Activated CD4-positive, CD25-positive, alpha-beta regulatory T cell treated with anti-CD3 and anti-CD28 coated beads, Interleukin-2, amount 50 U/mL, for 24 hours (primary cell): Measurements from ENCODE around the gene ANO7.
"Not testable (repeated sequence)": the region's sequence is repeated elsewhere in the genome, so short reads cannot be mapped to it uniquely, and the experiment has no call there.

ENCODE experiments used
- ATAC-seq, 2 donors: fragments of 150-1000 bp; cut with Tn5 transposase; one replicate each; pipeline ENCODE4 v1.10.0; 2021; ENCODE audit warnings: mild to moderate bottlenecking in 1 of 2, moderate library complexity in 1 of 2

Gene ANO7

DNA sequence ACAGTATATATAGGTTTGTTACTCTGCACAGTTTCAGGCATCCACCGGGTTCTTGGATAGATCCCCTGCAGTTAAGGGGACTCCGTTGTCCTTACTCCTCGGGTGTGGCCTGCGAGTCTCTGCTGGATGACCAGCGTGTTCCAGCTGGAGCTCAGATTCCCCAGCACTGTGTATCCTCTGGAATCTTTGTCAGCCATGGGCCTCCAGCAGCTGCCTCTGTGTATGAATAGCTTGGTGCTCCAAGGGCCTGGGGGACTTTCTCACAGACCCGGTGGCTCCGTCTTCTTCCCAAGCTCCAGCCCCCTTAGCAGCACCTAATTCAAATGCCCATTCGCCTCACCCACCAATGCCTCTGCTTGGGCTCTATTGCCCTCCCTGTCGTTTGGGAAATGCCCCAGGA lies 6.3 kb downstream of the ANO7 start:
- no peak for ATAC-seq

GRCh38 chr2:241195506-241196130 lies 7.1 kb downstream of the ANO7 start:
- ATAC-seq: no peak

DNA sequence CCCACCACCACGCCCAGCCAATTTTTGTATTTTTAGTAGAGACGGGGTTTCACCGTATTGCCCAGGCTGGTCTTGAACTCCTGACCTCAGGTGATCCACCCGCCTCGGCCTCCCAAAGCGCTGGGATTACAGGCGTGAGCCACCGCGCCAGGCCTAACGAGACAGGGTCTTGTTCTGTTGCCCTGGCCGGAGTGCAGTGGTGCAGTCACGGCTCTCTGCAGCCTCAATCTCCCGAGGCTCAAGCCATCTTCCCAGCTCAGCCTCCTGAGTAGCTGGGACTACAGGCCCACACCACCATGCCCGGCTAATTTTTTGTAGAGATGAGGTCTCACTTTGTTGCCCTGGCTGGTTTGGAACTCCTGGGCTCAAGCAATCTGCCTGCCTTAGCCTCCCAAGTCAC lies 8.8 kb downstream of the ANO7 start:
- ATAC-seq: not testable (repeated sequence)

DNA sequence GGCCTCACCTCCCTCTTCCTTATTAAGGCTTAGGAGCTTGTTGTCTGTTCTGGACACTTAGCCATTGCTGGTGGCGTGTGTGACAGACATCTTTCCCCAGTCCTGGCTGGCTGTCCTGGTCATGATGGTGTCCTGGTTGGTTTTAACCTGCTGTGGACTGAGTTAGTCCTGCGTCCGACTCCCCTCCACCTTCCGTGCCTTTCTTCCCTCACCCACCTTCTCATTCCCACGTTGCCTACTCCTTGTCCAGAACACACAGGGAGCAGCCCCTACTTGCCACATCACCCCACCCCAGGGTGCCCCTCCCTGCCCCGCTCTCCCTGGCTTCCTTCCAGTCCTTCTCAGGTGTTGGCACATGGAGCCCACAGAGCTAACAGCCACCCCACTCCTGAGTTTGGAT lies 9.5 kb downstream of the ANO7 start:
- no peak for ATAC-seq

- no peak for ATAC-seq
Observed at GRCh38 chr2:241198381-241199279, 10.2 kb downstream of the ANO7 start.

- no peak for ATAC-seq
Observed at GRCh38 chr2:241199286-241199685, 10.8 kb downstream of the ANO7 start.

DNA sequence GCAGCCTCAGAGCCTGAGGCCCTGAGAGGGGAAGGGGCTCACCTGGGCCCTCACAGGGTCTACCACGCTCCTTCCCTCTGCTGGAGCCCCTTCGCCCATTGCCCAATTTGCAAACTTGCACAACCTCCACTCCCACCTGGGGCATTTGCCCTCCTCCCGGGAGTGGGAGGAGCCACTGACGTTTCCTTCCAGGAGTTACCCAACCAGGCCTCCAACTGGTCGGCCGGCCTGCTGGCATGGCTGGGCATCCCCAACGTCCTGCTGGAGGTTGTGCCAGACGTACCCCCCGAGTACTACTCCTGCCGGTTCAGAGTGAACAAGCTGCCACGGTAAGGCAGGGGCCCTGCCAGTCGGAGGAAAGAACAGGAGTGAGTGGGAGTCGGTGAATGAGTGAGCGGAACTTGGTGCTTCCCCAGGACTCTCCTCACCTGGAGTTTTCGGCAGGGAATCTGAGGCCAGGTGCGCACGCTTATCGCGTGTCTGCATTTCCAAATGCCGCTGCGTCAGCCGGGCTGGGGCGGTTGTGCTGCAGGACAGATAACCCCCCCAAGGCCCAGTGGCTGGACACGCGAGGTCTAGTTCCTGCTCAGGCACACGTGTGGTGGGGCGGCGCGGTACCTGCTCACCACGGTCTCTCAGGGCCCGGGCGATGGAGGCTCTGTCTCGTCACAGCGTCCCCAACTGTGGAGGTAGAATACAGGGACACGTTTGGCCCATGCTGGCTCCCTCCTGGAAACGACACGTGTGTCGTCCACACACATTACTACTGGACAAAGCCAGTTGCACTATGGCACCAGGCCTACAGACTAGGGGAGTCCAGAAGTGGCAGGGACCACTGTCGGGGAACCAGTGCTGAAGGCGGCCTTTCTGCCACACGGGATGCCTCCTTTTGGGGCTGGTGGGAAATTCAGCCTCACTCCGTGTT lies 11.7 kb downstream of the ANO7 start:
- ATAC-seq: no peak

DNA sequence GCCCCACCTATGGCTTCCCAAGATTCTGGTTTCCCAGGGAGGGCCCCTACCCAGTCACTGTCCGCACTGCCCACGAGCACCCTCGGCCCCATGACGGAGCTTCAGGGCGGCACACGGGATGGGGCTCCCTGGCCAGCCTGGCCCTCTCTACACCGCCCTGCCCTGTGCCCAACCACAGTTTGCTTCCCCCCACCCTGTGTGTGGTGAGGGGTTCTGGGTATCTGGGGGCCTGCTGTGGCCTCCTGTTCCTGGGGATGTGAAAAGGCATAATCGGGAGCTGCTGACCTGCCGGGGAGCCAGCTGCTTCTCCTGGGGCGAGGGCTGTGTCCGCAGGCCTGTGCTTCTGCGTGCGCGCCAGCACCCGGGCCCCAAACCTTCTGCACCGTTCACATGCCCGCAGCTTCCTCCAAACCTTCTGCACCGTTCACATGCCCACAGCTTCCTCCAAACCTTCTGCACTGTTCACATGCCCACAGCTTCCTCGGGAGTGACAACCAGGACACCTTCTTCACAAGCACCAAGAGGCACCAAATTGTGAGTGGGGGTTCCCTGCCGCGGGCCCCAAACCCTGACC lies 12.4 kb downstream of the ANO7 start:
- ATAC-seq: no peak

GRCh38 chr2:241201445-241202267 lies 13.2 kb downstream of the ANO7 start:
- ATAC-seq: no peak

- no peak for ATAC-seq
Observed at GRCh38 chr2:241202268-241202585, 13.8 kb downstream of the ANO7 start.

DNA sequence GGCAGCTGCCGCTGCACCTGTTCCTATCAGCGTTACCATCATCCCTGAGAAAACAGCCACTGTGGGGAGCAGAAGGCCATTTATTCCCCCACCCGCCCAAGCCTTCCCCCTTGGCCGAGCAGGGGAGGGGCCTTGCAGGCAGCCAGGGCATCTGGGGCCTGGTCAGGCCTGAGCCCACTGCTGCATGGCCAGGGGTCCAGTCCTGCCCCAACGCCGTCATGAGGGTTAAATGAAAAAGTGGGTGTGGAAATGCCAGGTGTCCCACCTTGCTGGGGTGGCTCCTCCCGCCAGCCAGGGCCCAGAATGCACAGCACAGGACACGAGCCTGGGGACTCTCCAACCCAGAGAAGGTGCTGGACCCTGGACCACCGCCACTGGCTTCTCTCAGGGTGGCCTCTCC lies 14.2 kb downstream of the ANO7 start:
- ATAC-seq: no peak

- no peak for ATAC-seq
Observed at GRCh38 chr2:241203218-241204009, 14.9 kb downstream of the ANO7 start.

GRCh38 chr2:241204010-241204384 lies 15.5 kb downstream of the ANO7 start:
- no peak for ATAC-seq

- no peak for ATAC-seq
Observed at GRCh38 chr2:241204490-241204889, 16.0 kb downstream of the ANO7 start.

- no peak for ATAC-seq
Observed at GRCh38 chr2:241205086-241205485, 16.6 kb downstream of the ANO7 start.

GRCh38 chr2:241207151-241207550 lies 18.7 kb downstream of the ANO7 start:
- no peak for ATAC-seq

GRCh38 chr2:241207641-241208040 lies 19.2 kb downstream of the ANO7 start:
- ATAC-seq: no peak

DNA sequence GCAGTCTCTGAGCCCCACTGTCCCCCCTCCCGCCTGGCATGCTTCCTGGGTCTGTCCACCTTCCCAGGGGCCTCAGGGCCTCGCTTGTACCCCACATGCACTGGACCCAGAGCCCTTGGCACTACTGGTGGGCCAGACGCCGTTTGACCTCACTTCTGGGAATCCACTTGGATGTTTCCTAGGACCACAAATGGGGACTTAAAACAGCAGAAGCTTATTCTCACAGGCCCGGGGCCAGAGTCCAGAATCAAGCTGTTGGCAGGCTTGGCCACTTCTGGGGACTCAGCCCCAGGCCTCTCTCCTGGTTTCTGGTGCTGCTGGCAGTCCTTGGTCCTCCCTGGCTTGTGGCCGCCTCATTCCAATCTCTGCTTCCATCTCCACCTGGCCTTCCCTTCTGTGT lies 19.6 kb downstream of the ANO7 start:
- ATAC-seq: no peak

GRCh38 chr2:241209271-241209670 lies 20.8 kb downstream of the ANO7 start:
- no peak for ATAC-seq

- ATAC-seq: no peak
Observed at GRCh38 chr2:241211276-241211675, 22.8 kb downstream of the ANO7 start.

DNA sequence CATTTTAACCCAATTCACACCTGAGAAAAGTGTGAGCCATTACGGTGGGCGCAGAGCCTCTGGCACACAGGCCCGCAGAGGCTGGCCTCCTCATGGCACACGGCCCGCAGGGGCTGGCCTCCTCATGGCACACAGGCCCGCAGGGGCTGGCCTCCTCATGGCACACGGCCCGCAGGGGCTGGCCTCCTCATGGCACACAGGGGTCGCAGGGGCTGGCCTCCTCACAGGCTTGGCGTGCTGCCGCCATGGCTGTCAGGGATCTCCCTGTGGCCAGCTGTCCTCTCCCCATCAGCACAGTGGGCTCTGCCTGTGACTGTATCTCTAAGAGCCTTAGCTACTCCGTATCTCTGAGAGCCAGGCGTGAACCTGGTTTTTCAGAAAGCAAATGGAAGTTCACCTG lies 24.6 kb downstream of the ANO7 start:
- ATAC-seq: no peak
